Heart left ventricle (tissue), 13 donors: ENCODE results near the gene HNF1A.

Experiments used
- CTCF ChIP-seq, 12 donors: fragments of 200-600 bp; sonication (generic) in 4 of 12; IDR thresholded peaks; one replicate each; pipeline versions ENCODE4 v1.5.0 to v1.8.0; 2018 to 2022; ENCODE audit warnings: antibody characterized with exemption in 12 of 12, mild to moderate bottlenecking in 5 of 12
- POLR2A ChIP-seq, 2 donors: fragments of 450-650 bp; IDR thresholded peaks; one replicate each; pipeline ENCODE4 v1.6.1; 2017; ENCODE audit warnings: antibody characterized with exemption in 2 of 2, mild to moderate bottlenecking in 2 of 2, moderate library complexity in 2 of 2
- donor health status: ischemic (EF 13 %, LVEDD 7.1; RV severe dilation, severe dysfunction).
- donor health status: DM: no; HTN: yes; CAD: no.
- donor health status: DM: no; HTN: no; CAD: no.
- donor health status: ischemic (EF 25% LVEDD 6.9; RV normal size, moderate dysfunction).
- donor health status: ischemic (EF 25% LVEDD 5.7; RV mildly dilated, moderate dysfunction).
- donor health status: ischemic (EF 35%, LVEDD 5.7; RV mildly dilated, moderate dysfunction).
- donor health status: nonischemic (EF 11% LVEDD 7.7; RV severe dilation, severe dysfunction).
- donor health status: DM: yes; HTN: yes; CAD: no.
- donor health status: PGD.
- donor health status: ischemic (EF 29% LVEDD 5.4; RV normal size, mild dysfunction).
- donor health status: nonischemic (EF 23%, LVEDD 6.1; RV moderate dilation, normal function).

DNA sequence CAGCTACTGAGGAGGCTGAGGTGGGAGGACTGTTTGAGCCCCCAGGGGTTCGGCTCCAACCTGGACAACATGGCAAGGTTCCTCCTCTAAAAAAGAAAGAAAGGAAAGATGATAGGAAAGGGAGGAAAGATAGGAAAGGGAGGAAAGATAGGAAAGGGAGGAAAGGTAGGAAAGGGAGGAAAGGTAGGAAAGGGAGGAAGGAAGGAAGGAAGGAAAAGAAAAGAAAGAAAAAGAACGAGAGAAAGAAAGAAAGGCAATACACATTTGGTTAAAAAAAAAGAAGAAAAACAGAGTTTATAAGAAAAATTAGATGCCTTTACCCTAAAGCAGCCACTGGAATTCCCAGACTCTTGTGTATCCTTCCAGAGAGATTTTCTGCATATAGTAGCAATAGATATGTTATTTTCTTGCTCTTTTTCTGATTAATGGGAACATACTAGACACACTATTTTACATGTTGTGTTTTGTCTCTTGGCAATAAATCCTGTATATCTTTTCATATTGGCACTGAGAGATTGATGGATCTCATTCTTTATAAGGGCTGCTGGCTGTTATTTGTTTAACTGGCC is 12.2 kb downstream of the HNF1A start:
- TF ChIP-seq POLR2A (IDR thresholded peaks at IDR 0.05), result no peak
- no peak for TF ChIP-seq CTCF (IDR thresholded peaks at IDR 0.05)
